Heart left ventricle (tissue), 13 donors: ENCODE results near the gene WNT3A.

ENCODE experiments used
- POLR2A ChIP-seq, 2 donors: fragments of 450-650 bp; IDR thresholded peaks; one replicate each; pipeline ENCODE4 v1.6.1; 2017; ENCODE audit warnings: antibody characterized with exemption in 2 of 2, mild to moderate bottlenecking in 2 of 2, moderate library complexity in 2 of 2
- TF ChIP-seq, protein P1 (sequence below), 12 donors: fragments of 200-600 bp; sonication (generic) in 4 of 12; IDR thresholded peaks; one replicate each; pipeline versions ENCODE4 v1.5.0 to v1.8.0; 2018 to 2022; ENCODE audit warnings: antibody characterized with exemption in 12 of 12, mild to moderate bottlenecking in 5 of 12
- donor health status: ischemic (EF 13 %, LVEDD 7.1; RV severe dilation, severe dysfunction).
- donor health status: DM: no; HTN: yes; CAD: no.
- donor health status: DM: no; HTN: no; CAD: no.
- donor health status: ischemic (EF 25% LVEDD 6.9; RV normal size, moderate dysfunction).
- donor health status: ischemic (EF 25% LVEDD 5.7; RV mildly dilated, moderate dysfunction).
- donor health status: ischemic (EF 35%, LVEDD 5.7; RV mildly dilated, moderate dysfunction).
- donor health status: nonischemic (EF 11% LVEDD 7.7; RV severe dilation, severe dysfunction).
- donor health status: DM: yes; HTN: yes; CAD: no.
- donor health status: PGD.
- donor health status: ischemic (EF 29% LVEDD 5.4; RV normal size, mild dysfunction).
- donor health status: nonischemic (EF 23%, LVEDD 6.1; RV moderate dilation, normal function).

DNA sequence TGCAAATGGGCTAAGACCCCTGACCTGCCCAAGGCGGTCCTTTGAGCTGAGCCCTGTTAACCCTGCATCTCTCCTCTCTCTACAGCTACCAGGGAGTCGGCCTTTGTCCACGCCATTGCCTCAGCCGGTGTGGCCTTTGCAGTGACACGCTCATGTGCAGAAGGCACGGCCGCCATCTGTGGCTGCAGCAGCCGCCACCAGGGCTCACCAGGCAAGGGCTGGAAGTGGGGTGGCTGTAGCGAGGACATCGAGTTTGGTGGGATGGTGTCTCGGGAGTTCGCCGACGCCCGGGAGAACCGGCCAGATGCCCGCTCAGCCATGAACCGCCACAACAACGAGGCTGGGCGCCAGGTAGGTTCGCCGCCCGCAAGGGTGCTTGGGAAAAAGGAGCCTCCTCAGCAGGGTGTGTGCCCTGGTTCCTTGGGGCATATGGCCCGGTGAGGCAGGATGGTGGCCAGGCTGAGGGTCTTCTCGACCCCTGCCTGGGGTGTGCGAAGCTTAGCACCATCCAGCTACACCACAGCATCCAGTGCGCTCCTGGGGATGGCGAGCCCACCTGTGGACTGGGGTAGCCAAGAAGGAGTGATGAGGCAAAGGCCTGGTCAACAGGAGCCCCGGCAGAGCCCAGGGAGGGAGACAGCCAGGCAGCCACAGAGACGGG is 43.9 kb downstream of the WNT3A start:
- TF ChIP-seq, protein P1, sequence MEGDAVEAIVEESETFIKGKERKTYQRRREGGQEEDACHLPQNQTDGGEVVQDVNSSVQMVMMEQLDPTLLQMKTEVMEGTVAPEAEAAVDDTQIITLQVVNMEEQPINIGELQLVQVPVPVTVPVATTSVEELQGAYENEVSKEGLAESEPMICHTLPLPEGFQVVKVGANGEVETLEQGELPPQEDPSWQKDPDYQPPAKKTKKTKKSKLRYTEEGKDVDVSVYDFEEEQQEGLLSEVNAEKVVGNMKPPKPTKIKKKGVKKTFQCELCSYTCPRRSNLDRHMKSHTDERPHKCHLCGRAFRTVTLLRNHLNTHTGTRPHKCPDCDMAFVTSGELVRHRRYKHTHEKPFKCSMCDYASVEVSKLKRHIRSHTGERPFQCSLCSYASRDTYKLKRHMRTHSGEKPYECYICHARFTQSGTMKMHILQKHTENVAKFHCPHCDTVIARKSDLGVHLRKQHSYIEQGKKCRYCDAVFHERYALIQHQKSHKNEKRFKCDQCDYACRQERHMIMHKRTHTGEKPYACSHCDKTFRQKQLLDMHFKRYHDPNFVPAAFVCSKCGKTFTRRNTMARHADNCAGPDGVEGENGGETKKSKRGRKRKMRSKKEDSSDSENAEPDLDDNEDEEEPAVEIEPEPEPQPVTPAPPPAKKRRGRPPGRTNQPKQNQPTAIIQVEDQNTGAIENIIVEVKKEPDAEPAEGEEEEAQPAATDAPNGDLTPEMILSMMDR (IDR thresholded peaks at IDR 0.05) = no peak
- TF ChIP-seq POLR2A (IDR thresholded peaks at IDR 0.05) = no peak
